Nephron (organoid): ENCODE measurements around the gene HERC2.

Source experiments
- H3K27ac Mint-ChIP-seq, 3 experiments: 2 replicates each; pipeline ENCODE4 v1.8.0; 2020; ENCODE audit warnings: mixed read lengths in 3 of 3, mild to moderate bottlenecking in 2 of 3, moderate library complexity in 1 of 3
- H3K27me3 Mint-ChIP-seq: 2 replicates; pipeline ENCODE4 v1.8.0; 2021; ENCODE audit warnings: low read depth, mild to moderate bottlenecking, moderate library complexity, mixed read lengths
- H3K36me3 Mint-ChIP-seq: 2 replicates; pipeline ENCODE4 v1.8.0; 2020; ENCODE audit warnings: low read depth, mixed read lengths
- H3K4me1 Mint-ChIP-seq: 2 replicates; pipeline ENCODE4 v1.8.0; 2020; ENCODE audit warnings: mixed read lengths
- H3K4me3 Mint-ChIP-seq, 3 experiments: 2 replicates each; pipeline ENCODE4 v1.8.0; 2020; ENCODE audit warnings: mild to moderate bottlenecking in 3 of 3, mixed read lengths in 3 of 3, moderate library complexity in 2 of 3
- H3K9me3 Mint-ChIP-seq: 2 replicates; pipeline ENCODE4 v1.8.0; 2020; ENCODE audit warnings: mixed read lengths
- CTCF ChIP-seq, 3 experiments: fragments of 200-600 bp; sonication (generic); IDR thresholded peaks; one replicate each; pipeline ENCODE4 v1.5.0; 2021; ENCODE audit warnings: antibody characterized with exemption in 3 of 3; ENCODE audit not compliant: unreplicated experiment in 3 of 3

The HERC2 gene

GRCh38 chr15:28075573-28075972 is 246.4 kb downstream of the HERC2 start:
- Mint-ChIP-seq H3K4me1 (peaks cover 6% of the 10 kb centered on the region), H3K36me3 (no peaks in the 10 kb centered on the region), H3K27ac (no peak overlapping the region), H3K9me3 (peaks cover 21% of the 10 kb centered on the region), H3K4me3 (no peak overlapping the region), H3K27me3 (peaks cover 5% of the 10 kb centered on the region)
- TF ChIP-seq CTCF (IDR thresholded peaks at IDR 0.05; ENCODE audit: unreplicated experiment in 3 of 3) = no peak

GRCh38 chr15:28068930-28069329 is 253.0 kb downstream of the HERC2 start:
- Mint-ChIP-seq H3K27me3 (no peaks in the 10 kb centered on the region), H3K27ac (no peak overlapping the region), H3K4me3 (no peak overlapping the region), H3K36me3 (peaks cover 4% of the 10 kb centered on the region), H3K9me3 (peaks cover 38% of the 10 kb centered on the region), H3K4me1 (no peaks in the 10 kb centered on the region)
- no peak for TF ChIP-seq CTCF (IDR thresholded peaks at IDR 0.05; ENCODE audit: unreplicated experiment in 3 of 3)

GRCh38 chr15:28066231-28066630 is 255.7 kb downstream of the HERC2 start:
- Mint-ChIP-seq H3K36me3 (peaks cover 4% of the 10 kb centered on the region), H3K4me3 (no peak overlapping the region), H3K4me1 (no peaks in the 10 kb centered on the region), H3K27ac (no peak overlapping the region), H3K27me3 (no peaks in the 10 kb centered on the region), H3K9me3 (peaks cover 34% of the 10 kb centered on the region)
- TF ChIP-seq CTCF (IDR thresholded peaks at IDR 0.05; ENCODE audit: unreplicated experiment in 3 of 3) = no peak
